Fibroblast of villous mesenchyme (primary cell): ENCODE results near the gene PDE4D. TPM values are rescaled to one million over a fixed set of nuclear protein-coding genes. Genes with fewer than 3 reads are reported as not detected.

Experiments
- DNase-seq: peaks from one replicate; pipeline ENCODE4 v3.0.0-alpha.2; 2010; ENCODE audit warnings: low read depth
- H3K4me3 ChIP-seq: 2 replicates; pipeline ENCODE4 v1.5.1; 2011; ENCODE audit warnings: low read depth, mild to moderate bottlenecking, low read length
- CTCF ChIP-seq: IDR thresholded peaks from 2 replicates; pipeline ENCODE4 v1.5.1; 2012; ENCODE audit warnings: low read depth, mild to moderate bottlenecking, low read length; ENCODE audit not compliant: insufficient read depth
- total RNA-seq: library from RNA; depleted of rRNA; stranded (reverse); fragments of >200 nt; gene quantifications from 2 replicates; pipeline ENCODE4 v1.2.3, GENCODE V29; 2012

PDE4D gene
- total RNA-seq, 1 donor = 6.0 TPM

GRCh38 chr5:59117320-59117719 lies 776.2 kb downstream of the PDE4D start:
- H3K4me3 ChIP-seq = no peak overlapping the region
- no peak for DNase-seq
- TF ChIP-seq CTCF = no peak

GRCh38 chr5:59116231-59116865 lies 777.2 kb downstream of the PDE4D start:
- peak; percentile 28 for DNase-seq
- H3K4me3 ChIP-seq = no peak overlapping the region
- no peak for TF ChIP-seq CTCF

DNA sequence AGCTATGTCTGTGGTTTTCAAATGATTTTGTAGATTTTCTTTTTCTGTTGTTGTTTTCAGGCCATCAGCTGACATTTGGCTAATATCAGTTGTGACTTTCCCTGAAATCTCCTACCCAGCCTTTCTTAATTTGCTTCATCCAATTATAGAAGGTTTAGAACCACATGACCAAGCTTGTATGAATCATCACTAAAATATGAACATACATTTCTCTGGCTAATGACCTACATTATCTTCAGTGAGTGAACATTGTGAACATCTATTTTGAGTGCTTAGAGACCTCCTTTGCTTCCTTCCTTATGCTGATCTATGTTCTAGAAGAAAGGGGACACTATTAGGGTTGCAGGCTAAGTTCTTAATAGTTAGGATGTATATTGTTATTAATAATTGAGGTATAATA lies 778.2 kb downstream of the PDE4D start:
- DNase-seq = peak; percentile 24
- TF ChIP-seq CTCF = no peak
- H3K4me3 ChIP-seq = no peak overlapping the region

DNA sequence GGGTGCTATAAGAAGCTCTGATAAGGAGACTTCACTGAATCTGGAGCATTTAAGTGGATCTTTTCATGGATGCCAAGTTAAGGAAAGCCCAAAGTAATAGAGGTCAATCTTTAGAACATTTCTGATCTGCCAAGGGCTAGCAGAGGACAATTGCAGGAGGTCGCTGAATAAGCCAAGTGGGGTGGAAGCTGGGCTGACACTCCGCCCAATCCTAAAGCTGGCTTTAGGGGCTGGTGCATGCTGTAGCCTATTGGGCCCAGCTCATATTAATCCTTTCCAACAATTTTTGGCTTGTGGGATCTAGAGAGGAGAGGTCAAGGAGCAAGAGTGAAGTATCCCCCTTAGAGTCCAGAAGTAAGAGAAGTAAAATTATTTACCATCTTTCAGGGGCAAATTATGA lies 784.1 kb downstream of the PDE4D start:
- DNase-seq = no peak
- no peak for TF ChIP-seq CTCF
- no peak overlapping the region for H3K4me3 ChIP-seq

DNA sequence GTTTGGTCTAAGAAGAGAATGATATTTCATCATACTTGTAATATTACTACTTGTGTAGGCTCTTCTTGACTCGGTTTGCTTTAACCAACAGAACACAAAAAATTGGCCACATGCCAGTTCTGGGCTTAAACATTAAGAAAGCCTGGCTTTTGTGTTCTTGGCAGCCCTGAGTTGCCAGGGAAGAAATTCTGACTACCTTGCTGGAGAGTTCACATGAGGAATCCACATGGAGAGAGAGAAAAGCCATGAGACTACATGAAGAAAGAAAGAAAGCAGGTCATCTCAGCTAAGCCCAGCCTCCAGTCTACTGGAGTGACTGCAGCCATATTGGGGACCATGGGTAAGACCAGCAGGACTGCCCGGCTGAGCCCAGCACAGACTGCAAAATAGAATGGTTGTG lies 785.8 kb downstream of the PDE4D start:
- no peak for TF ChIP-seq CTCF
- peak; percentile 88 for DNase-seq
- no peak overlapping the region for H3K4me3 ChIP-seq

GRCh38 chr5:59104400-59105127 lies 789.0 kb downstream of the PDE4D start:
- H3K4me3 ChIP-seq = no peak overlapping the region
- no peak for TF ChIP-seq CTCF
- no peak for DNase-seq
